Mesenchymal stem cell (in vitro differentiated cells and primary cell): ENCODE data around the gene LRP8.

ENCODE experiments used
- DNase-seq: peaks from one replicate; pipeline ENCODE4 v3.0.0-alpha.2; 2013
- H2AFZ ChIP-seq: one replicate; pipeline ENCODE4 v1.6.1; 2013; ENCODE audit warnings: low read depth, mild to moderate bottlenecking, control low read depth, inconsistent platforms, low read length, moderate library complexity
- H2AK5ac ChIP-seq: 2 replicates; pipeline ENCODE4 v1.6.1; 2013; ENCODE audit warnings: low read length, moderate library complexity, mild to moderate bottlenecking, inconsistent platforms; ENCODE audit not compliant: severe bottlenecking
- H2BK120ac ChIP-seq: one replicate; pipeline ENCODE4 v1.6.1; 2013; ENCODE audit warnings: low read depth, mild to moderate bottlenecking, inconsistent platforms, low read length, moderate library complexity
- H2BK12ac ChIP-seq, 2 experiments: one replicate each; pipeline ENCODE4 v1.6.1; 2013; ENCODE audit warnings: inconsistent platforms in 2 of 2, low read length in 2 of 2, mild to moderate bottlenecking in 2 of 2, moderate library complexity in 2 of 2, control low read depth in 1 of 2
- H2BK15ac ChIP-seq: one replicate; pipeline ENCODE4 v1.6.1; 2013; ENCODE audit warnings: mild to moderate bottlenecking, low read depth, inconsistent platforms; ENCODE audit not compliant: poor library complexity, severe bottlenecking
- H2BK5ac ChIP-seq: 2 replicates; pipeline ENCODE4 v1.6.1; 2013; ENCODE audit warnings: low read depth, mild to moderate bottlenecking, low read length, control low read depth, inconsistent platforms; ENCODE audit not compliant: poor library complexity, severe bottlenecking
- H3K14ac ChIP-seq, 2 experiments: one replicate each; pipeline ENCODE4 v1.6.1; 2013; ENCODE audit warnings: inconsistent platforms in 2 of 2, low read length in 2 of 2, control low read depth in 1 of 2, mild to moderate bottlenecking in 1 of 2, moderate library complexity in 1 of 2
- H3K18ac ChIP-seq, 2 experiments: one replicate each; pipeline ENCODE4 v1.6.1; 2013; ENCODE audit warnings: inconsistent platforms in 2 of 2, low read length in 2 of 2, control low read depth in 1 of 2, low read depth in 1 of 2, mild to moderate bottlenecking in 1 of 2
- H3K23ac ChIP-seq, 2 experiments: one replicate each; pipeline ENCODE4 v1.6.1; 2013; ENCODE audit warnings: inconsistent platforms in 2 of 2, low read length in 2 of 2, mild to moderate bottlenecking in 2 of 2, moderate library complexity in 2 of 2, control low read depth in 1 of 2
- H3K27ac ChIP-seq: 2 replicates; pipeline ENCODE4 v1.5.1; 2013; ENCODE audit warnings: mild to moderate bottlenecking, moderate library complexity, low read length, control low read depth, inconsistent platforms; ENCODE audit not compliant: poor library complexity, severe bottlenecking
- H3K27me3 ChIP-seq, 2 experiments: 2 replicates each; pipeline versions ENCODE4 v1.6.1 to v1.7.0; 2013; ENCODE audit warnings: low read length in 2 of 2, mild to moderate bottlenecking in 2 of 2, moderate library complexity in 2 of 2, control low read depth in 1 of 2, inconsistent platforms in 1 of 2; ENCODE audit not compliant: control insufficient read depth in 1 of 2, insufficient read depth in 1 of 2
- H3K36me3 ChIP-seq, 2 experiments: 2 replicates each; pipeline versions ENCODE4 v1.6.1 to v1.7.0; 2013; ENCODE audit warnings: low read length in 2 of 2, control low read depth in 1 of 2, inconsistent platforms in 1 of 2, low read depth in 1 of 2, mild to moderate bottlenecking in 1 of 2; ENCODE audit not compliant: insufficient read depth in 2 of 2, control insufficient read depth in 1 of 2
- H3K4ac ChIP-seq, 2 experiments: one replicate each; pipeline ENCODE4 v1.6.1; 2013; ENCODE audit warnings: inconsistent platforms in 2 of 2, low read length in 2 of 2, mild to moderate bottlenecking in 2 of 2, moderate library complexity in 2 of 2, control low read depth in 1 of 2, low read depth in 1 of 2
- H3K4me1 ChIP-seq: 2 replicates; pipeline ENCODE4 v1.6.1; 2013; ENCODE audit warnings: low read depth, low read length, control low read depth; ENCODE audit not compliant: control insufficient read depth, insufficient read depth
- H3K4me2 ChIP-seq: 2 replicates; pipeline ENCODE4 v1.6.1; 2013; ENCODE audit warnings: low read length, mild to moderate bottlenecking, inconsistent platforms; ENCODE audit not compliant: poor library complexity, severe bottlenecking
- H3K4me3 ChIP-seq, 2 experiments: 2 replicates each; pipeline versions ENCODE4 v1.5.1 to v1.7.0; 2013; ENCODE audit warnings: low read length in 2 of 2, mild to moderate bottlenecking in 2 of 2, control low read depth in 1 of 2, low read depth in 1 of 2; ENCODE audit not compliant: insufficient read depth in 1 of 2
- H3K79me1 ChIP-seq: replicated peaks from 2 replicates; pipeline ENCODE4 v1.6.1; 2013; ENCODE audit warnings: mild to moderate bottlenecking, control low read depth, low read length, inconsistent platforms; ENCODE audit not compliant: poor library complexity, severe bottlenecking
- H3K9ac ChIP-seq: 2 replicates; pipeline ENCODE4 v1.7.0; 2013; ENCODE audit warnings: mild to moderate bottlenecking, low read length, moderate library complexity
- H3K9me3 ChIP-seq: 2 replicates; pipeline ENCODE4 v1.7.0; 2013; ENCODE audit warnings: mild to moderate bottlenecking, low read length; ENCODE audit not compliant: control insufficient read depth
- H4K8ac ChIP-seq: one replicate; pipeline ENCODE4 v1.6.1; 2013; ENCODE audit warnings: inconsistent platforms, mild to moderate bottlenecking, low read length, moderate library complexity
- H4K91ac ChIP-seq: one replicate; pipeline ENCODE4 v1.6.1; 2013; ENCODE audit warnings: mild to moderate bottlenecking, low read length, inconsistent platforms
- WGBS: methylation state at CpG from one replicate; pipeline ENCODE4 v1.1.7; 2013; ENCODE audit warnings: mixed read lengths; 5-methylcytosine and 5-hydroxymethylcytosine counted together

Gene LRP8

DNA sequence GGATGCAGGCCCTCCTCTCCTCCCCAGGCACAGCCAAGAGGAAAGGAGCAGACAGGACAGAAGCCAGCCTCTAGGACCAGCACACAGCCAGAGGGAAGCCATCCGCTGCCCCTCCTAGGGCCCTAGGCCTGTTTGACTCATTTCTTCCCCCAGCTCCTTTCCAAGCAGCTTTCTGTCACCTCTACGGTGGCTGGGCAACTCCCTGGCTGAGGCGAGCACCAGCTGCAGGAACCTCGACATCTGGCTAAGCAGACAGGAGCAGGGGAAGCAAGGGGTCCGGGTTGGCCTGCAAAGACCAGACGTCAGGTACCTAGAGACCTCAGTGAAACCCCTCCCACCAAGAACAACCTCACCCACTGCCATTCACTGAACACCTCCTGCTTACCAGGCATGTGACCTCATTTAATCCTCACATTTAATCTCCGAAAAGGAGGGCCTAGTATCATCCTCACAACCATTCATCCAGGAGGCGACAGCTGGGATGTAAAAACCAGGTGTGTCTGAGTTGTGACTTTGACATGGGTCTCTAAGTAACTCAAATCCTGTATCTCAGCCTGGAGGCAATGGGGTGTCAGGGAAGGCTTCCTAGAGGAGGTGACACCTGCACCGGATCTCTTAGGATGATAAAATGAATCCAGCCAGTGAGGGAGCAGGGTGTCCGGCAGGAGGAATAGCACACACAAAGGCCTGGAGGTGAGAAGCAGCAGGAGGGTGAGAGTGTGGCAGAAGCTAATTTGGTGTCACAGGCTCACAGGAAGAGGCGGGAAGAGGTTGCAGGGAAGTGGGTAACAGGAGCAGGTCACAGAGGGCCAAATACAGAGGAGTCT, 5.9 kb downstream of the LRP8 start:
- H2AK5ac ChIP-seq: no peak overlapping the region
- peaks cover 8 to 44% of the 10 kb centered on the region in 2 experiments for H3K36me3 ChIP-seq

DNA sequence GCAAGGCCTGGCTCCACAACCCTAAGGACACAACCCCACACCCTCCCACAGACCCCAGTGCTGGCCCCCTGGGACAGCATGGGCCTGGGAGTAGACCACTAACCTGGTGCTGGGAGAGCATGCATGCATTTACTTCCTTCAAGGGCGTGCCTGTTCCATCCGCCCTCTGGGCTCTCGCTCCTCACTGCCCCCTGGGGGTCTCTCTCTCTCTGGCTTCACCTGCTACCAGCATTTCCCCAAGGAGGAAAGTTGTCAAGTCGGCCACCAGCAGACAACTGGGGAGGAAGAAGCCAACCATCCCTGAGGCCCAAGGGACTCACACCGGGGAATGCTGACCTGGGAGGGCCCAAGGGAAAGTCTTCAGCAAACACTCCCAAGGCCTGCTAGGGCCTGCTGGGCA, 6.5 kb downstream of the LRP8 start:
- H3K23ac ChIP-seq: no peak overlapping the region
- H3K4ac ChIP-seq: no peak overlapping the region
- no peak overlapping the region for H3K18ac ChIP-seq
- no peak overlapping the region for H3K27ac ChIP-seq
- H3K4me2 ChIP-seq: no peak overlapping the region
- H2AFZ ChIP-seq: no peak overlapping the region
- H2AK5ac ChIP-seq: no peak overlapping the region
- peak overlapping the region; percentile 12 for H2BK15ac ChIP-seq
- H3K27me3 ChIP-seq: no peaks in the 10 kb centered on the region
- H4K8ac ChIP-seq: no peak overlapping the region
- no peak overlapping the region for H2BK120ac ChIP-seq
- no peak overlapping the region for H3K9ac ChIP-seq
- no peak overlapping the region for H2BK12ac ChIP-seq
- H3K4me1 ChIP-seq: peaks cover 7% of the 10 kb centered on the region
- WGBS: 91% methylated on average over 5 of the region's 5 CpGs
- H3K36me3 ChIP-seq: peaks cover 8 to 44% of the 10 kb centered on the region in 2 experiments
- H3K4me3 ChIP-seq: no peak overlapping the region
- DNase-seq: no peak
- H3K14ac ChIP-seq: no peak overlapping the region
- H4K91ac ChIP-seq: no peak overlapping the region
- peaks cover 31% of the 10 kb centered on the region for H3K79me1 ChIP-seq
- H3K9me3 ChIP-seq: no peaks in the 10 kb centered on the region
- H2BK5ac ChIP-seq: no peak overlapping the region

More for the DNA sequence above, 5.9 kb downstream of the LRP8 start:
- Histone ChIP-seq H2BK15ac (no peak overlapping the region), H3K18ac (no peak overlapping the region), H3K79me1 (peaks cover 29% of the 10 kb centered on the region), H2BK120ac (no peak overlapping the region), H3K27me3 (no peaks in the 10 kb centered on the region), H3K14ac (no peak overlapping the region), H2BK12ac (no peak overlapping the region), H3K23ac (no peak overlapping the region), H3K27ac (no peak overlapping the region), H3K9ac (no peak overlapping the region), H3K4me3 (no peak overlapping the region), H3K9me3 (no peaks in the 10 kb centered on the region), H2BK5ac (no peak overlapping the region), H3K4me1 (peaks cover 12% of the 10 kb centered on the region), H2AFZ (no peak overlapping the region), H4K8ac (no peak overlapping the region), H3K4me2 (no peak overlapping the region), H3K4ac (no peak overlapping the region), H4K91ac (no peak overlapping the region)
- WGBS: 79% methylated on average over 10 of the region's 11 CpGs
- DNase-seq: no peak

DNA sequence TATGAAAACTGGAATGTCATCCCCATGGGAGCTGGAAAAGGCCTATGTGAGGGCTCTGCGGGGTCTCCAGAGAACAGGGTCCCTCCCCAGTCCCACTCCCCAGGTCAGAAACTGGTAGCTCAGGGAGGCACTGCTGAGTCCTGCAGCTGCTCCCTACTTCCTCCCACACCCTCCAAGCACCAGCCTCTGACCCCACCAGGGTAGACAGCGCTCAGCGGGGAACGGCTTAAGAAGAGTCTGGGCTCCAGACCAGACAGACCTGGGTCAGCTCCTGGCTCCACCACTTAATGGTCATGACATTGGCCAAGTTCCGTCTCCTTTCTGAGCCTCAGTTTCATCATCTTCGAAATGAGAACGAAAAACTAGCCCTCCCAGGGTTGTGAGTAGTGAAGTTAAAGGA, 7.2 kb downstream of the LRP8 start:
- DNase-seq: no peak
- no peak overlapping the region for H3K18ac ChIP-seq
- no peak overlapping the region for H2AFZ ChIP-seq
- H2BK15ac ChIP-seq: no peak overlapping the region
- H3K27me3 ChIP-seq: no peaks in the 10 kb centered on the region
- H2BK120ac ChIP-seq: no peak overlapping the region
- no peak overlapping the region for H2BK12ac ChIP-seq
- no peak overlapping the region for H2AK5ac ChIP-seq
- no peak overlapping the region for H2BK5ac ChIP-seq
- H3K23ac ChIP-seq: no peak overlapping the region
- H3K27ac ChIP-seq: no peak overlapping the region
- no peak overlapping the region for H4K91ac ChIP-seq
- no peak overlapping the region for H4K8ac ChIP-seq
- no peak overlapping the region for H3K4me3 ChIP-seq
- H3K79me1 ChIP-seq: peaks cover 32% of the 10 kb centered on the region
- H3K9me3 ChIP-seq: no peaks in the 10 kb centered on the region
- no peak overlapping the region for H3K4ac ChIP-seq
- H3K4me2 ChIP-seq: no peak overlapping the region
- H3K9ac ChIP-seq: no peak overlapping the region
- peaks cover 8% of the 10 kb centered on the region for H3K4me1 ChIP-seq
- whole genome bisulfite sequencing: over 99% methylated on average over 7 of the region's 7 CpGs
- peaks cover 8 to 44% of the 10 kb centered on the region in 2 experiments for H3K36me3 ChIP-seq
- no peak overlapping the region for H3K14ac ChIP-seq

DNA sequence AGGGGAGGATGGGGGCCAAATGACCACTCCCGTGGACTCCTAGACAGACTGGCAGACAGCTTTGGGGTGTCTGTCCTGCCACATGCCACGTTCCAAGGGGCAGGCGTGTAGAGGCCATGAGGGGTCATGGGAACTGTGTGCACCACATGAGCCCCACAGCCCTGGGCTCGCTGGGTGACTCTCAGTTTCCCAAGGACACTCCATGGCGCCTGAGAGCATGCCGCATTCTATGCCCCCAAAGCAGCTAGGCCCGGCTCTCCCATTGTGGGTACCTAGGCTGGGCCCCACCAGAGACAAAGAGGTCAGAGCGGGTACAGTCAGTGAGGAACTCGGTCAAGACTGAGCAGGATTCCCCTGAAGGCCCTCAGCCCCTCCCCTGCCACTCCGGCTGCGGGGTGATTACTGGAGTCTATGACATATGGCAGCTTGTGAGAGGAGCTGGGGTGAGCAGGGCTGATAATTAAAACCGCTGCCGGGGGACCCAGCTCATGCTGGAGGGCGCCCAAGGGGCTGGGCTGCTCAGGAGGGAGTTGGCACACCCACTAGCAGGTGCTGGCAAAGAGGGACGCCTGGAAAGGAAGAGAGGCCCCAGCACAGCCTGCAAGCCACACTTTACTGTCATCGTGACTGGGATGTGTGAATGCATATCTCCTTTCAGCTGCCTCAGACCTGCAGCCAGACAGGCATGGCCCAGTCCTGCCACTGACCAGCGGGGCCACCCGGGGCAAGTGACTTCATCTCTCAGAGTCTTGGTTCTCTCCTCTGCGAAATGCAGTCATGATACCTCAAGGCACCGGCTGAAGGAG, 8.4 kb downstream of the LRP8 start:
- Histone ChIP-seq H2BK120ac (no peak overlapping the region), H3K4me1 (peaks cover 5% of the 10 kb centered on the region)
- DNase-seq: no peak

More for the DNA sequence above, 8.4 kb downstream of the LRP8 start:
- Histone ChIP-seq H4K91ac (no peak overlapping the region), H3K23ac (no peak overlapping the region), H3K27me3 (no peaks in the 10 kb centered on the region), H3K9me3 (no peaks in the 10 kb centered on the region), H2BK12ac (no peak overlapping the region), H3K4me2 (no peak overlapping the region), H3K36me3 (peaks cover 8 to 50% of the 10 kb centered on the region in 2 experiments), H2BK15ac (peak overlapping the region; percentile 49), H2AFZ (no peak overlapping the region), H3K4ac (no peak overlapping the region), H3K79me1 (peaks cover 34% of the 10 kb centered on the region), H2BK5ac (no peak overlapping the region), H4K8ac (no peak overlapping the region), H3K14ac (no peak overlapping the region), H3K27ac (no peak overlapping the region), H3K9ac (no peak overlapping the region), H3K18ac (no peak overlapping the region), H3K4me3 (no peak overlapping the region), H2AK5ac (no peak overlapping the region)
- WGBS: 96% methylated on average over 20 of the region's 20 CpGs
